BJ (cell line): ENCODE measurements around the gene ACTMAP. TPM values are rescaled to one million over a fixed set of nuclear protein-coding genes. Genes with fewer than 3 reads are reported as not detected.

ENCODE experiments used
- CTCF ChIA-PET: fragments of 350-600 bp; formaldehyde crosslinking; extraction: SDS; loops from one replicate; lab custom pipeline; 2021; ENCODE audit warnings: antibody characterized with exemption, inconsistent platforms; lab: Yijun Ruan, JAX
- POLR2A ChIA-PET: fragments of 300-600 bp; sonication (Branson Sonifier 250); formaldehyde crosslinking; extraction: SDS; loops from one replicate; lab custom pipeline; 2021; ENCODE audit warnings: antibody characterized with exemption; lab: Charles Lee
- DNase-seq: peaks from one replicate; pipeline ENCODE4 v3.0.0-alpha.2; 2011; ENCODE audit warnings: low read depth
- H3K27me3 ChIP-seq: 2 replicates; pipeline ENCODE4 v1.6.0; 2011; ENCODE audit warnings: low read length; ENCODE audit not compliant: control insufficient read depth, insufficient read depth
- H3K36me3 ChIP-seq: 2 replicates; pipeline ENCODE4 v1.5.1; 2011; ENCODE audit warnings: low read length; ENCODE audit not compliant: control insufficient read depth, insufficient read depth
- H3K4me3 ChIP-seq: 2 replicates; pipeline ENCODE4 v1.5.1; 2011; ENCODE audit warnings: low read depth, mild to moderate bottlenecking, control low read depth, low read length
- CTCF ChIP-seq: IDR thresholded peaks from 2 replicates; pipeline ENCODE4 v1.5.1; 2011; ENCODE audit warnings: low read depth, mild to moderate bottlenecking, control low read depth, inconsistent platforms, low read length, moderate library complexity; ENCODE audit not compliant: insufficient read depth
- polyA plus RNA-seq: library from polyadenylated mRNA; depleted of rRNA; stranded (reverse); fragments of >200 nt; gene quantifications from 2 replicates; pipeline ENCODE4 v1.2.3, GENCODE V29; 2011

The ACTMAP gene
- polyA plus RNA-seq, 1 experiment: 5.5 TPM

- Histone ChIP-seq H3K4me3 (no peak overlapping the region), H3K36me3 (peaks cover 14% of the 10 kb centered on the region; the same call in 1 of the 2 replicates), H3K27me3 (no peaks in the 10 kb centered on the region)
- CTCF ChIA-PET: interaction anchor here (0.7 to 1.8 kb wide), 4 partner anchors 19 to 134 kb away, joined by 3 to 11 read pairs (median 4); partner anchors contain the start of gene RAB4B
- POLR2A ChIA-PET: interaction anchor here (0.5 kb wide), 1 partner anchor 19 kb away, joined by 23 read pairs; the partner anchor contains the start of gene RAB4B
- DNase-seq: no peak
- no peak for TF ChIP-seq CTCF
These were observed 47.1 kb upstream of the ACTMAP start for GRCh38 chr19:40797166-40797962.

GRCh38 chr19:40791996-40792395 lies 41.7 kb upstream of the ACTMAP start:
- Histone ChIP-seq H3K4me3 (no peak overlapping the region), H3K27me3 (no peaks in the 10 kb centered on the region), H3K36me3 (no peaks in the 10 kb centered on the region; the same call in 1 of the 2 replicates)
- ChIA-PET POLR2A (no interaction called here), CTCF (no interaction called here)
- no peak for DNase-seq
- no peak for TF ChIP-seq CTCF

- Histone ChIP-seq H3K4me3 (no peak overlapping the region), H3K27me3 (no peaks in the 10 kb centered on the region), H3K36me3 (no peaks in the 10 kb centered on the region; the same call in none of the 2 replicates)
- DNase-seq: no peak
- ChIA-PET POLR2A (no interaction called here), CTCF (no interaction called here)
- TF ChIP-seq CTCF: no peak
These were observed 41.1 kb upstream of the ACTMAP start for GRCh38 chr19:40791349-40791748.

GRCh38 chr19:40786060-40787037 lies 36.1 kb upstream of the ACTMAP start:
- ChIA-PET CTCF (interaction anchor here (1.1 kb wide), 1 partner anchor 12 kb away, joined by 3 read pairs; the partner anchor contains the start of gene EGLN2), POLR2A (no interaction called here)
- no peaks in the 10 kb centered on the region; the same call in none of the 2 replicates for H3K36me3 ChIP-seq
- no peak for TF ChIP-seq CTCF
- H3K27me3 ChIP-seq: no peaks in the 10 kb centered on the region
- DNase-seq: no peak
- no peak overlapping the region for H3K4me3 ChIP-seq
